ENCODE measurements around the gene AJAP1. TPM values are rescaled to one million over a fixed set of nuclear protein-coding genes. Genes with fewer than 3 reads are reported as not detected.

The AJAP1 gene
- total RNA-seq, 2 experiments from 2014 or later = 0.39 to 0.47 TPM

GRCh38 chr1:4697801-4698200, 43.4 kb downstream of the AJAP1 start:
- H3K27ac Mint-ChIP-seq = no peak overlapping the region
- no peak for ATAC-seq (ENCODE audit: poor library complexity)
- H3K27me3 Mint-ChIP-seq = no peaks in the 10 kb centered on the region
- Histone ChIP-seq H3K4me1 (ENCODE audit: insufficient read depth, low read length) (no peaks in the 10 kb centered on the region), H3K27ac (ENCODE audit: low read depth in 1 of 2, low read length in 2 of 2) (no peak overlapping the region), H3K36me3 (ENCODE audit: insufficient read depth, low read length) (no peaks in the 10 kb centered on the region), H3K9me3 (ENCODE audit: control insufficient read depth in 1 of 2, insufficient read depth in 1 of 2, low read length in 2 of 2) (peaks cover 0 to 26% of the 10 kb centered on the region in 2 experiments), H3K27me3 (ENCODE audit: control insufficient read depth in 1 of 2, insufficient read depth in 2 of 2, low read length in 2 of 2) (no peaks in the 10 kb centered on the region), H3K4me3 (ENCODE audit: low read length) (no peak overlapping the region)
- POLR2A ChIA-PET = no interaction called here
- no peaks in the 10 kb centered on the region for H3K36me3 Mint-ChIP-seq (ENCODE audit: low read depth)
- CTCF ChIA-PET = no interaction called here
- H3K4me3 Mint-ChIP-seq = no peak overlapping the region
- TF ChIP-seq, protein P1, sequence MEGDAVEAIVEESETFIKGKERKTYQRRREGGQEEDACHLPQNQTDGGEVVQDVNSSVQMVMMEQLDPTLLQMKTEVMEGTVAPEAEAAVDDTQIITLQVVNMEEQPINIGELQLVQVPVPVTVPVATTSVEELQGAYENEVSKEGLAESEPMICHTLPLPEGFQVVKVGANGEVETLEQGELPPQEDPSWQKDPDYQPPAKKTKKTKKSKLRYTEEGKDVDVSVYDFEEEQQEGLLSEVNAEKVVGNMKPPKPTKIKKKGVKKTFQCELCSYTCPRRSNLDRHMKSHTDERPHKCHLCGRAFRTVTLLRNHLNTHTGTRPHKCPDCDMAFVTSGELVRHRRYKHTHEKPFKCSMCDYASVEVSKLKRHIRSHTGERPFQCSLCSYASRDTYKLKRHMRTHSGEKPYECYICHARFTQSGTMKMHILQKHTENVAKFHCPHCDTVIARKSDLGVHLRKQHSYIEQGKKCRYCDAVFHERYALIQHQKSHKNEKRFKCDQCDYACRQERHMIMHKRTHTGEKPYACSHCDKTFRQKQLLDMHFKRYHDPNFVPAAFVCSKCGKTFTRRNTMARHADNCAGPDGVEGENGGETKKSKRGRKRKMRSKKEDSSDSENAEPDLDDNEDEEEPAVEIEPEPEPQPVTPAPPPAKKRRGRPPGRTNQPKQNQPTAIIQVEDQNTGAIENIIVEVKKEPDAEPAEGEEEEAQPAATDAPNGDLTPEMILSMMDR (IDR thresholded peaks at IDR 0.05) = no peak
- no peaks in the 10 kb centered on the region for H3K4me1 Mint-ChIP-seq (ENCODE audit: low read depth)
- H3K9me3 Mint-ChIP-seq = no peaks in the 10 kb centered on the region
- no peak for DNase-seq
- intact Hi-C loops (cut with DNase I, micrococcal nuclease) = no loop called here

DNA sequence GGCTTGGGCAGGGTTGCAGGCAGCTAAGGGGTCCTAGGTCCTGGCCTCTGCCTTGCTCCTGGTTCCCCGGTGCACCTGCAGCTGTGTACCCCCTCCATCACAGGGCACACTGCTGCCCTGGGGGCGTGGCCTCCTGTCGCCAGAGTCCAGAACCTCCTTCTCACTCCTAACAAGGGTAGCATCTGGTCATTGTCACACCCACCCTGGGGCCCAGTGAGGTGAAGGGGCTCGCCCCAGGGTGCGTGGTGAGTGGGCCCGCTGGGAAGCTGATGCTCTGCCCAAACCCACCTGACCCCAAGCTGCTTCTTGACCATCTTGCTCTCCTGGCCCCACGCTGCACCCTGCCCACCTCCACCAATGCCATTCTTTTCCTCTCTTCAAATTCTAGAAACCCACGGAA, 44.5 kb downstream of the AJAP1 start:
- no peaks in the 10 kb centered on the region for H3K27me3 Mint-ChIP-seq
- TF ChIP-seq, protein P1 (IDR thresholded peaks at IDR 0.05) = no peak
- intact Hi-C loops (cut with DNase I, micrococcal nuclease) = no loop called here

DNA sequence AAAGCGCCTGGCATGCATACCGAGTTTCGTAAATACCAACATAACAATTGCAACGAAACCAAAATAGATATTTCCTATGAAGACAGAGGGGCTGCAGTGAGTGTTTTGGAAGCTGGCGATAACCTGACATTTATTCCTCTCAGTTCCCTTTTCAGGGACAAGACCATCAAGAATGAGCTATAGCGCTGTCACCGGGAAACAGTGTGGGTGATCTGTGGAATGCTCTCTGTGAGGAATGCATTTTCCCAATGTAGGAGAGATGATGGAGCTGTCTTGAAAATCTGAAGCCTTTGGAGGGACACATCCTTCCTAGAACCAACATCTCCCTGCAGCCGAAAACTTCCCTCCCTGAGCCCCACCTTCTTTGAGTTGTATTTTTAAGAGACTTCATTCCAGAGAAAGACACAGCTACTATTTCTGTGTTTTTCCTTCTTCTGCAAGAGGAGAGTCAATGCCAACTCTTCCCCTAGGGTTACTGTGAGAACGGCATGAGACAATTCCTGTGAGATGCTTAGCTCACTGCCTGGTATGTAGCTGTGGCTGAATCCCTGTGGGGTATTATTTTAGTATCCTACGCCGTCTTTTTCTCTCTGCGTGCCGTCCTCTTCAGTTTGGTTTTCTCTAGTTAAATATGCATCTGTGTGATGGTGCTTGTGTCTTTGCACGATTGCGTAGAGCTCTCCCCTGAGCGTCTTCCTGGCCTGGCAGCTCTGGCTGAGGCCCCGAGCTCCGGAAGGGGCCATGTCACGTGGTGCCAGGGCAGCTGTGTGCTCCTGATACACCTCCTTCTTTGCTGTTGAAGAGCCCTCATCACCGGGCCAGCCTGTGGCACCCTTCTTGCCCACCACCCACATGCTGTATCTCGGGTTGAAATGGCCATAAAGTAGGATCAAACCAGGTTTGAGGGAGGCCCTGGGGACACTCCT, 45.2 kb downstream of the AJAP1 start:
- ChIA-PET POLR2A (no interaction called here), CTCF (no interaction called here)
- no peaks in the 10 kb centered on the region for H3K36me3 Mint-ChIP-seq (ENCODE audit: low read depth)
- Histone ChIP-seq H3K4me1 (ENCODE audit: insufficient read depth, low read length) (no peaks in the 10 kb centered on the region), H3K9me3 (ENCODE audit: control insufficient read depth in 1 of 2, insufficient read depth in 1 of 2, low read length in 2 of 2) (peaks cover 0 to 26% of the 10 kb centered on the region in 2 experiments), H3K36me3 (ENCODE audit: insufficient read depth, low read length) (no peaks in the 10 kb centered on the region), H3K27me3 (ENCODE audit: control insufficient read depth in 1 of 2, insufficient read depth in 2 of 2, low read length in 2 of 2) (no peaks in the 10 kb centered on the region), H3K27ac (ENCODE audit: low read depth in 1 of 2, low read length in 2 of 2) (no peak overlapping the region), H3K4me3 (ENCODE audit: low read length) (no peak overlapping the region)
- H3K27ac Mint-ChIP-seq = no peak overlapping the region
- H3K27me3 Mint-ChIP-seq = no peaks in the 10 kb centered on the region
- no peaks in the 10 kb centered on the region for H3K4me1 Mint-ChIP-seq (ENCODE audit: low read depth)
- intact Hi-C loops (cut with DNase I, micrococcal nuclease) = no loop called here
- ATAC-seq (ENCODE audit: poor library complexity) (no peak), DNase-seq (no peak)
- H3K4me3 Mint-ChIP-seq = no peak overlapping the region
- no peaks in the 10 kb centered on the region for H3K9me3 Mint-ChIP-seq
- TF ChIP-seq, protein P1 (IDR thresholded peaks at IDR 0.05) = no peak

More for the DNA sequence above, 44.5 kb downstream of the AJAP1 start:
- Mint-ChIP-seq H3K9me3 (no peaks in the 10 kb centered on the region), H3K27ac (no peak overlapping the region), H3K4me3 (no peak overlapping the region), H3K4me1 (ENCODE audit: low read depth) (no peaks in the 10 kb centered on the region), H3K36me3 (ENCODE audit: low read depth) (no peaks in the 10 kb centered on the region)
- DNase-seq (no peak), ATAC-seq (ENCODE audit: poor library complexity) (no peak)
- ChIA-PET CTCF (no interaction called here), POLR2A (no interaction called here)
- Histone ChIP-seq H3K4me1 (ENCODE audit: insufficient read depth, low read length) (no peaks in the 10 kb centered on the region), H3K27ac (ENCODE audit: low read depth in 1 of 2, low read length in 2 of 2) (no peak overlapping the region), H3K36me3 (ENCODE audit: insufficient read depth, low read length) (no peaks in the 10 kb centered on the region), H3K9me3 (ENCODE audit: control insufficient read depth in 1 of 2, insufficient read depth in 1 of 2, low read length in 2 of 2) (peaks cover 0 to 26% of the 10 kb centered on the region in 2 experiments), H3K27me3 (ENCODE audit: control insufficient read depth in 1 of 2, insufficient read depth in 2 of 2, low read length in 2 of 2) (no peaks in the 10 kb centered on the region), H3K4me3 (ENCODE audit: low read length) (no peak overlapping the region)
